LNCAP (cell line): Measurements from ENCODE around the gene DGAT2L6.

Experiments
- TF ChIP-seq, protein P1 (sequence below): fragments of 450-650 bp; IDR thresholded peaks from 2 replicates; pipeline ENCODE4 v1.5.1; 2017; ENCODE audit warnings: mild to moderate bottlenecking

DGAT2L6 gene

DNA sequence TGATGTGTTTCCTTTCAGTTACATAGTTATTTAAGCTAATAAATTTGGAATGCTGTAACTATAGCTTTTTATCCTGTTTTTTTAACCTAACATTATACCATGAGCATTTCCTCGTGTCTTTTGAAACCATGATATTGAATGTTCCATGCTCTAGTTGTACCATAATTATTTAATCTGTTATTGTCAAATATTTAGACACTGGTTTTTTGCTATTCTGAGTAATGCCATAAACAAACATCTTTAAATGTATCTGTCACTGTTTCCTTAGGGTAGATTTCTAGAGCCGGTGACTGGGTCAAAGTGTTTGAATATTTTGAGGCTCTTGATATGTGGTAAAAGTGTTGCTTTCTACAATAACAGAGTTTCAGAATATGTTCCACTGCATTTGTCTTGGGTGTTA lies 38.7 kb upstream of the DGAT2L6 start:
- TF ChIP-seq, protein P1, sequence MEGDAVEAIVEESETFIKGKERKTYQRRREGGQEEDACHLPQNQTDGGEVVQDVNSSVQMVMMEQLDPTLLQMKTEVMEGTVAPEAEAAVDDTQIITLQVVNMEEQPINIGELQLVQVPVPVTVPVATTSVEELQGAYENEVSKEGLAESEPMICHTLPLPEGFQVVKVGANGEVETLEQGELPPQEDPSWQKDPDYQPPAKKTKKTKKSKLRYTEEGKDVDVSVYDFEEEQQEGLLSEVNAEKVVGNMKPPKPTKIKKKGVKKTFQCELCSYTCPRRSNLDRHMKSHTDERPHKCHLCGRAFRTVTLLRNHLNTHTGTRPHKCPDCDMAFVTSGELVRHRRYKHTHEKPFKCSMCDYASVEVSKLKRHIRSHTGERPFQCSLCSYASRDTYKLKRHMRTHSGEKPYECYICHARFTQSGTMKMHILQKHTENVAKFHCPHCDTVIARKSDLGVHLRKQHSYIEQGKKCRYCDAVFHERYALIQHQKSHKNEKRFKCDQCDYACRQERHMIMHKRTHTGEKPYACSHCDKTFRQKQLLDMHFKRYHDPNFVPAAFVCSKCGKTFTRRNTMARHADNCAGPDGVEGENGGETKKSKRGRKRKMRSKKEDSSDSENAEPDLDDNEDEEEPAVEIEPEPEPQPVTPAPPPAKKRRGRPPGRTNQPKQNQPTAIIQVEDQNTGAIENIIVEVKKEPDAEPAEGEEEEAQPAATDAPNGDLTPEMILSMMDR: no peak

- TF ChIP-seq, protein P1: no peak
Measured at GRCh38 chrX:70139736-70140135, 37.5 kb upstream of the DGAT2L6 start.

DNA sequence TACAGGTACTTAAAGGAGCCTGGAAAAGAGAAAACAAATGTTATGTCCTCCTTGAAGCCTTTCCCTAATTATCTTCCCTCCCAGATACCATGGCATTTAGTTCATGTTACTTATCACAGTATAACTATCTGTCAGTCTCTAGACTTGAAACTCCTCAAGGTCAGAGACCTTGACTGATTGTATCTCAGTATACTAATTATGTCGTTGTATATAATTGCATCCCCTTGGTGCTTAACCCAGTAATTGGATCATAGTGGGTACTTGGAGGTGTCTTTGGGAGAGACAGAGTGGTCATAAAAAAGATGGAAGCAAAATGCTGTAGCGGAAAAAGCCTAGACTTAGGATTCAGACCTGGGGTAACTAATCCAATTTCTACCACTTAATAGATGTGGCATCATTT lies 35.9 kb upstream of the DGAT2L6 start:
- TF ChIP-seq, protein P1: no peak

DNA sequence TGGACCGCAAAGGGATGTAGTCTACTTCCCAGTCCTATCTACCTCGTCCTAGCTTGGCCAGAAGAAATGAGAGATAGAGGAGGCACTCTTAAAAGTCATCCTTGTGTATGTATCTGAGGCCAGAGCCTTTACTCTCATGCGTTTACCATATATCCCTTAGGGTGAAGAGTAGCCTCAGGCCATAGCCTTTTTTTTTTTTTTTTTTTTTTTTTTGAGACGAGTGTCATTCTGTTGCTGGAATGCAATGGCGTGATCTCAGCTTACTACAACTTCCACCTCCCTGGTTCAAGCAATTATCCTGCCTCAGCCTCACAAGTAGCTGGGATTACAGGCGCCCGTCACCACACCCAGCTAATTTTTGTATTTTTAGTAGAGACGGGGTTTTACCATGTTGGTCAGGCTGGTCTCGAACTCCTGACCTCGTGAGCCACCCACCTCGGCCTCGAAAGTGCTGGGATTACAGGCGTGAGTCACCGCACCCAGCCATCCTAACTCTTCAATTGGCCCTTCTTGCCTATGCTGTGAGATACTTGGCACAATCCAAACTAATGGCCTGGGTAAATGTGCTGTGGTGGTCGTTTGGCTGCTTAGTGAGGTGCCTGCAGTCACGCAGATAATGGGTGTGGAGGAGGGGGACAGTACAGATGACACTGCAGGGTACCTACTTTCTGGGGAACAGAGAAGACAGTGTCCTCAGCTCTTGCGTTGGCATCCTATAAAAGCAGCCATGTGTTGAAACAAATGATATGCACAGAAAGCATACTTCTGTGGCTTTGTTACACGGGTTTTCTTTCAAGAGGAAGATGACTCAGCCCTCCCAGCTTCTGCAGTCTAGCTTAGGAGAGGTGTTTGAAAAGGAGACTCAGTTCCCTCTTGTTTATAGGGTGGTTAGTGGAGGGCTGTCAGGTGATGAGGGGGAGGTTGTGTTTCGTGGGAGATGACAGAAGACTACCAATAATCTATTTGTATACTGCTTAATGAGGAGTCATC lies 10.4 kb upstream of the DGAT2L6 start:
- TF ChIP-seq, protein P1: no peak

DNA sequence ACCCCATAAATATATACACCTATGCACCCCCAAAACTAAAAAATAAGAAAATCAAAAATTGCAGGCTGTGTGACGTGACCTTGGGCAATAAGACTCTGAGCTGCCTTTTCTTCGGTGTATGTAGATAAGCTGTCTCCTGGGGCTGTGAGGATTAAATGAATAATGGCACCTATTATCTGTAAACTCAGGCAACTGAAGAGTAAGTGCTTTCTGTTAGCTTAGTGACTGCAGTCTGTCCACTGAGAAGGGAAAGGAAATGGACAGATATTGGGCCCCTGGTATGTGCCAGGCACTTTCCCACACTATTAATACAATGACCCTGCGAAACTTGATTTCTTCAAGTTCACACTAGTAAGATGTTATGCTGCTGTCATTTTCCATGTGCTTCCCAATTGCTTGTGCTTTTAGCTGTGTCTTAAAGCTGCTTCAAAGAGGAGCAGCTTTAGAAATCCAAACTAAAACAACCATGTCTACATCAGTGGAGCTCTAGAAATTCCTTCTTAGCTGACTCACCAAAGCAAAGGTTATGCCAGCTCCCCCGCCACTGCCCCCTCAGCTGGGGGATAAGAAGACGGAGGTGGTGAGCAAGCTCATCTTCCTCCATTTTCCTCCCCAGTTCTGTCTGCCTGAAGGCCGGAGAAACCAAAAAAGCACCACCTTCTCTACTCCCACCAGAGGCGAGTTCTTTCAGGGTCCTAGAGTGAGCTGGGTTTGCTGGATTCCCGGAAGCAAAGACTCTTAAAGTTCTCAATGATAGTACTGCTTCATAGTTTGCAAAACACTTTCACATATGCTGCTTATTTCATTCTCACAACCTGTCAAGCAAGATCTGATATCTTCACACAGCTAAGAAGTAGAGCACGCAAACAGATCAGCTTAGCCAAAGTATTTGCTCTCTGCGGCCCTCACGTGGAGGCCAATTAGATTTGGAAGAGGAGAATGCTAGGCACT lies 8.8 kb upstream of the DGAT2L6 start:
- TF ChIP-seq, protein P1: no peak

DNA sequence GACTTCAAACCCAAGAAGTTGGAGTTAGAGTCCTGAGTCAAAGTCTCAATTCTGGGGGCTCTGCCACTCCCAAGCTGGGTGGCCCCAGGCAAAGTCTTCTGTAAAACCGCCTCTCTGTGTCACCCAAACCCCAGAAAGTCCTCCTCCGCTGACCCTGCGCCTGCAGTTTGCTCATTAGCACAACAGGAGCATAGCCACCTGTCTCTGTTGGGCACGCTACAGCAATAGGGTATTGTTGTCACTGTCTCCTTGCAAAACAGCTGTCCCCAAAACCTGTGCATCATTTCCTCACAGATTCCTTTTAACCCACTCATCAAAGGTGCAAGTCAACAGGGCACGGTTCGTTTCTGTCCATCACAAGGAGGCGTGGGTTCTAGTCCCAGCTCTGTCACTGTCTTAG lies 8.0 kb upstream of the DGAT2L6 start:
- TF ChIP-seq, protein P1: no peak

DNA sequence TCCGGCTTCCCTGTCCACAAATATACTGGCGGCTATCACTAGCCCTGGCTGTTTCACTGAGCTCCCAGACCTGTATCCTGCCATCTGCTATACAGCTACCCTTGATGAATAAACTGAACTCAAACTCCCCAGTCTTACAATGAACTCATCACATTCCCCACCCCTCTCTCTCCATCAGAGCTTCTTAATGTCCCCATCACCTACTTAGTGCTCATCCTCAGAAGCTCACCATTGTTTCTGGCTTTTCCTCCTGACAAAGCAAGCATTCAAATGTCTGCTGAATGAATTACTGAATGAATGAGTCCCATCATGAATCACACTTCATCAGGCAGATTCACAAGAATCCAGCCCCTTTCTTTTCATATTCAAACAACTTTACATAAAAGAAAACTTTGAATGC lies 5.7 kb upstream of the DGAT2L6 start:
- TF ChIP-seq, protein P1: no peak
